Right forelimb (tissue), 1 donor: ENCODE results near the gene PGAM5.
A peak's percentile ranks its signal among the peaks of the same experiment; 100 is the strongest.

Experiments
- DNase-seq: peaks from one replicate; pipeline ENCODE4 v3.0.0-alpha.2; 2018

Gene PGAM5

GRCh38 chr12:132710405-132711079 is at the start of gene PGAM5:
TSS of gene PGAM5 (plus strand) at chr12:132710842. CDS start at chr12:132710877, 35 bp downstream.
- peak; percentile 88 for DNase-seq

GRCh38 chr12:132660996-132661395 is 49.6 kb upstream of the PGAM5 start:
- DNase-seq = no peak

GRCh38 chr12:132661972-132662371 is 48.7 kb upstream of the PGAM5 start:
- DNase-seq = no peak

- DNase-seq = no peak
These were observed 47.5 kb upstream of the PGAM5 start for GRCh38 chr12:132662901-132663755.

GRCh38 chr12:132664206-132665148 is 46.2 kb upstream of the PGAM5 start:
- no peak for DNase-seq

- DNase-seq = no peak
These were observed 45.5 kb upstream of the PGAM5 start for GRCh38 chr12:132665149-132665491.

- DNase-seq = no peak
These were observed 44.8 kb upstream of the PGAM5 start for GRCh38 chr12:132665794-132666193.

- DNase-seq = no peak
These were observed 42.2 kb upstream of the PGAM5 start for GRCh38 chr12:132668191-132669088.

GRCh38 chr12:132669166-132669879 is 41.3 kb upstream of the PGAM5 start:
- no peak for DNase-seq

- DNase-seq = no peak
These were observed 38.5 kb upstream of the PGAM5 start for GRCh38 chr12:132672116-132672515.

- no peak for DNase-seq
These were observed 38.0 kb upstream of the PGAM5 start for GRCh38 chr12:132672678-132673077.

- no peak for DNase-seq
These were observed 37.1 kb upstream of the PGAM5 start for GRCh38 chr12:132673288-132674179.

- no peak for DNase-seq
These were observed 36.1 kb upstream of the PGAM5 start for GRCh38 chr12:132674561-132674960.

- no peak for DNase-seq
These were observed 34.7 kb upstream of the PGAM5 start for GRCh38 chr12:132675757-132676432.

GRCh38 chr12:132677492-132677891 is 33.1 kb upstream of the PGAM5 start:
- DNase-seq = no peak

- DNase-seq = no peak
These were observed 25.2 kb upstream of the PGAM5 start for GRCh38 chr12:132685400-132685799.

- peak; percentile 71 for DNase-seq
These were observed 23.8 kb upstream of the PGAM5 start for GRCh38 chr12:132686825-132687210.

- peak; percentile 98 for DNase-seq
These were observed 23.2 kb upstream of the PGAM5 start, which contains the start of the genes POLE and PXMP2 for GRCh38 chr12:132687211-132688164. TSS of gene POLE (minus strand) at chr12:132687342. CDS start at chr12:132687315, 27 bp downstream. TSS of gene PXMP2 (plus strand) at chr12:132687587. CDS start at chr12:132687671, 84 bp downstream.
